MM.1S (cell line): Measurements from ENCODE around the gene ARHGAP8.

Experiments
- DNase-seq: peaks from one replicate; pipeline ENCODE4 v3.0.0-alpha.2; 2015
- H2AFZ ChIP-seq: fragments of 300-600 bp; sonication (generic); 2 replicates; pipeline ENCODE4 v1.6.0; 2016; ENCODE audit warnings: antibody characterized with exemption, low read length
- H3F3A ChIP-seq: fragments of 300-600 bp; sonication (generic); 2 replicates; pipeline ENCODE4 v1.6.1; 2016; ENCODE audit warnings: mild to moderate bottlenecking, antibody characterized with exemption, low read length, moderate library complexity, mixed read lengths; ENCODE audit not compliant: insufficient read depth
- H3K27ac ChIP-seq: fragments of 300-600 bp; sonication (generic); 2 replicates; pipeline ENCODE4 v1.5.1; 2016; ENCODE audit warnings: mild to moderate bottlenecking, low read length
- H3K27me3 ChIP-seq: fragments of 300-600 bp; sonication (generic); replicated peaks from 2 replicates; pipeline ENCODE4 v1.6.0; 2016; ENCODE audit warnings: low read length; ENCODE audit not compliant: insufficient read depth
- H3K36me3 ChIP-seq: fragments of 300-600 bp; sonication (generic); replicated peaks from 2 replicates; pipeline ENCODE4 v1.6.1; 2016; ENCODE audit warnings: mild to moderate bottlenecking, low read length, mixed read lengths; ENCODE audit not compliant: insufficient read depth
- H3K4me1 ChIP-seq: fragments of 300-600 bp; sonication (generic); 2 replicates; pipeline ENCODE4 v1.6.1; 2016; ENCODE audit warnings: low read length, mixed read lengths
- H3K4me2 ChIP-seq: fragments of 300-600 bp; sonication (generic); 2 replicates; pipeline ENCODE4 v1.6.0; 2016; ENCODE audit warnings: low read depth, low read length
- H3K4me3 ChIP-seq: fragments of 300-600 bp; sonication (generic); 2 replicates; pipeline ENCODE4 v1.5.1; 2016; ENCODE audit warnings: low read length, mixed read lengths
- H3K79me2 ChIP-seq: fragments of 300-600 bp; sonication (generic); 2 replicates; pipeline ENCODE4 v1.6.1; 2016; ENCODE audit warnings: mixed run types, low read length, mixed read lengths
- H3K9ac ChIP-seq: fragments of 300-600 bp; sonication (generic); 2 replicates; pipeline ENCODE4 v1.6.1; 2016; ENCODE audit warnings: low read length, mixed read lengths
- H3K9me2 ChIP-seq: fragments of 300-600 bp; sonication (generic); replicated peaks from 2 replicates; pipeline ENCODE4 v1.6.1; 2016; ENCODE audit warnings: mild to moderate bottlenecking, low read length, mixed read lengths; ENCODE audit not compliant: insufficient read depth
- H3K9me3 ChIP-seq: fragments of 300-600 bp; sonication (generic); replicated peaks from 2 replicates; pipeline ENCODE4 v1.6.1; 2016; ENCODE audit warnings: mild to moderate bottlenecking, low read length, mixed read lengths; ENCODE audit not compliant: insufficient read depth
- H4K20me1 ChIP-seq: fragments of 300-600 bp; sonication (generic); 2 replicates; pipeline ENCODE4 v1.6.1; 2016; ENCODE audit warnings: mild to moderate bottlenecking, low read length, moderate library complexity, mixed read lengths; ENCODE audit not compliant: insufficient read depth
- CTCF ChIP-seq: fragments of 300-600 bp; sonication (generic); IDR thresholded peaks from 2 replicates; pipeline ENCODE4 v1.5.1; 2016; ENCODE audit warnings: antibody characterized with exemption, low read length, mixed read lengths
- EZH2 ChIP-seq: fragments of 300-600 bp; sonication (generic); optimal IDR thresholded peaks from 2 replicates; pipeline ENCODE3; 2017; ENCODE audit warnings: low read depth, mild to moderate bottlenecking, antibody characterized with exemption, low read length, mixed read lengths
- EZH2phosphoT487 ChIP-seq: fragments of 300-600 bp; sonication (generic); IDR thresholded peaks from 2 replicates; pipeline ENCODE4 v1.6.1; 2018; ENCODE audit warnings: antibody characterized with exemption, low read length

The ARHGAP8 gene

GRCh38 chr22:44825310-44826150, 73.2 kb downstream of the ARHGAP8 start:
- peaks cover 83% of the 10 kb centered on the region for H3K27me3 ChIP-seq
- DNase-seq = no peak
- H2AFZ ChIP-seq = no peak overlapping the region
- H3K36me3 ChIP-seq = no peaks in the 10 kb centered on the region
- no peak overlapping the region for H3K4me3 ChIP-seq
- no peak overlapping the region for H3K9ac ChIP-seq
- no peaks in the 10 kb centered on the region for H3F3A ChIP-seq
- H3K9me2 ChIP-seq = no peaks in the 10 kb centered on the region
- no peaks in the 10 kb centered on the region for H4K20me1 ChIP-seq
- no peak for TF ChIP-seq EZH2
- TF ChIP-seq CTCF = no peak
- no peak for TF ChIP-seq EZH2phosphoT487
- H3K79me2 ChIP-seq = no peaks in the 10 kb centered on the region
- no peaks in the 10 kb centered on the region for H3K9me3 ChIP-seq
- H3K27ac ChIP-seq = no peak overlapping the region
- H3K4me1 ChIP-seq = no peaks in the 10 kb centered on the region
- no peak overlapping the region for H3K4me2 ChIP-seq

GRCh38 chr22:44827666-44828190, 75.4 kb downstream of the ARHGAP8 start:
- H3K9me3 ChIP-seq = no peaks in the 10 kb centered on the region
- H3K9ac ChIP-seq = no peak overlapping the region

GRCh38 chr22:44828193-44828592, 75.8 kb downstream of the ARHGAP8 start:
- no peaks in the 10 kb centered on the region for H3K36me3 ChIP-seq
- H3K79me2 ChIP-seq = no peaks in the 10 kb centered on the region
- DNase-seq = no peak
- no peak for TF ChIP-seq EZH2
- TF ChIP-seq EZH2phosphoT487 = no peak
- TF ChIP-seq CTCF = peak; percentile 40
- no peaks in the 10 kb centered on the region for H4K20me1 ChIP-seq
- no peak overlapping the region for H2AFZ ChIP-seq
- no peaks in the 10 kb centered on the region for H3K9me2 ChIP-seq
- no peaks in the 10 kb centered on the region for H3K9me3 ChIP-seq
- no peak overlapping the region for H3K4me2 ChIP-seq
- peaks cover 87% of the 10 kb centered on the region for H3K27me3 ChIP-seq
- no peaks in the 10 kb centered on the region for H3K4me1 ChIP-seq
- H3K27ac ChIP-seq = no peak overlapping the region
- no peak overlapping the region for H3K4me3 ChIP-seq
- no peak overlapping the region for H3K9ac ChIP-seq
- no peaks in the 10 kb centered on the region for H3F3A ChIP-seq

More at GRCh38 chr22:44827666-44828190, 75.4 kb downstream of the ARHGAP8 start:
- no peak for TF ChIP-seq EZH2
- TF ChIP-seq CTCF = no peak
- no peak for TF ChIP-seq EZH2phosphoT487
- Histone ChIP-seq H4K20me1 (no peaks in the 10 kb centered on the region), H3K9me2 (no peaks in the 10 kb centered on the region), H3K4me2 (no peak overlapping the region), H2AFZ (no peak overlapping the region), H3K27me3 (peaks cover 87% of the 10 kb centered on the region), H3K79me2 (no peaks in the 10 kb centered on the region), H3K36me3 (no peaks in the 10 kb centered on the region), H3K4me1 (no peaks in the 10 kb centered on the region), H3F3A (no peaks in the 10 kb centered on the region), H3K4me3 (no peak overlapping the region), H3K27ac (no peak overlapping the region)
- no peak for DNase-seq
